Transverse colon (tissue), 4 donors: Measurements from ENCODE around the gene SLC6A4. TPM values are rescaled to one million over a fixed set of nuclear protein-coding genes. Genes with fewer than 3 reads are reported as not detected.

Source experiments
- DNase-seq: peaks from one replicate; pipeline ENCODE4 v3.0.0-alpha.2; 2019
- H3K27ac ChIP-seq, 4 donors: fragments of 200-600 bp; sonication (generic); 2 replicates each; pipeline ENCODE4 v1.5.1; 2016 to 2018; ENCODE audit warnings: inconsistent platforms in 4 of 4
- H3K27me3 ChIP-seq: fragments of 200-600 bp; sonication (generic); 2 replicates; pipeline ENCODE4 v1.5.1; 2017; ENCODE audit warnings: inconsistent platforms
- H3K36me3 ChIP-seq, 4 donors: fragments of 200-600 bp; sonication (generic); 2 replicates each; pipeline ENCODE4 v1.5.1; 2017 to 2019; ENCODE audit warnings: inconsistent platforms in 4 of 4
- H3K4me1 ChIP-seq, 4 donors: fragments of 200-600 bp; sonication (generic); 2 replicates each; pipeline ENCODE4 v1.5.1; 2017 to 2020; ENCODE audit warnings: inconsistent platforms in 4 of 4
- H3K4me3 ChIP-seq, 4 donors: fragments of 200-600 bp; sonication (generic); 1 replicate in 1 of 4; 2 replicates in 3 of 4; pipeline versions ENCODE4 v1.5.1 to v1.6.1; 2017 to 2019; ENCODE audit warnings: inconsistent platforms in 4 of 4
- H3K9me3 ChIP-seq, 2 donors: fragments of 200-600 bp; sonication (generic); 2 replicates each; pipeline ENCODE4 v1.5.1; 2017 to 2019; ENCODE audit warnings: inconsistent platforms in 2 of 2
- CTCF ChIP-seq, 5 experiments: fragments of 200-600 bp in 3 of 5; fragments of 450-650 bp in 2 of 5; sonication (generic) in 3 of 5; IDR thresholded peaks; 1 replicate in 2 of 5; 2 replicates in 3 of 5; pipeline ENCODE4 v1.5.1; 2016 to 2017; ENCODE audit warnings: antibody characterized with exemption in 5 of 5, inconsistent platforms in 3 of 5, mild to moderate bottlenecking in 2 of 5, moderate library complexity in 1 of 5
- EP300 ChIP-seq: sonication (generic); formaldehyde crosslinking; IDR thresholded peaks from one replicate; pipeline ENCODE4 v1.6.1; 2017; ENCODE audit warnings: antibody characterized with exemption, low read depth
- POLR2A ChIP-seq: fragments of 450-650 bp; IDR thresholded peaks from one replicate; pipeline ENCODE4 v1.6.1; 2016; ENCODE audit warnings: antibody characterized with exemption, mild to moderate bottlenecking, moderate library complexity
- POLR2AphosphoS5 ChIP-seq, 3 donors: sonication (generic); formaldehyde crosslinking; IDR thresholded peaks; one replicate each; pipeline ENCODE4 v1.6.1; 2016; ENCODE audit warnings: antibody characterized with exemption in 3 of 3
- WGBS, 2 donors: methylation state at CpG; one replicate each; pipeline ENCODE4 v1.1.5; 2018; ENCODE audit warnings: low coverage in 1 of 2; 5-methylcytosine and 5-hydroxymethylcytosine counted together
- in situ Hi-C, 4 donors: fragments of 200-750 bp; cut with MboI; loops; one replicate each; pipeline versions ENCODE4 v1.15.0 to v1.15.1; 2017; ENCODE audit warnings: low sequenced_read_pairs in 3 of 4, low pct_ligation_motif_present in 1 of 4, low pct_unique_long_range_greater_than_20kb in 1 of 4
- intact Hi-C: fragments of 100-400 bp; cut with DNase I; formaldehyde crosslinking; loops from one replicate; pipeline ENCODE4 v1.15.1; 2023; ENCODE audit warnings: low total_unique reads
- total RNA-seq, 4 donors: library from RNA; depleted of rRNA; stranded (reverse); fragments of >200 nt; gene quantifications; one replicate each; pipeline ENCODE4 v1.1.0, GENCODE V29; 2016

SLC6A4 gene
- 1 to 10 TPM in 1 of 4 donors, under 1 TPM in 1, not detected in 2; 0.16 to 4.8 TPM for total RNA-seq

DNA sequence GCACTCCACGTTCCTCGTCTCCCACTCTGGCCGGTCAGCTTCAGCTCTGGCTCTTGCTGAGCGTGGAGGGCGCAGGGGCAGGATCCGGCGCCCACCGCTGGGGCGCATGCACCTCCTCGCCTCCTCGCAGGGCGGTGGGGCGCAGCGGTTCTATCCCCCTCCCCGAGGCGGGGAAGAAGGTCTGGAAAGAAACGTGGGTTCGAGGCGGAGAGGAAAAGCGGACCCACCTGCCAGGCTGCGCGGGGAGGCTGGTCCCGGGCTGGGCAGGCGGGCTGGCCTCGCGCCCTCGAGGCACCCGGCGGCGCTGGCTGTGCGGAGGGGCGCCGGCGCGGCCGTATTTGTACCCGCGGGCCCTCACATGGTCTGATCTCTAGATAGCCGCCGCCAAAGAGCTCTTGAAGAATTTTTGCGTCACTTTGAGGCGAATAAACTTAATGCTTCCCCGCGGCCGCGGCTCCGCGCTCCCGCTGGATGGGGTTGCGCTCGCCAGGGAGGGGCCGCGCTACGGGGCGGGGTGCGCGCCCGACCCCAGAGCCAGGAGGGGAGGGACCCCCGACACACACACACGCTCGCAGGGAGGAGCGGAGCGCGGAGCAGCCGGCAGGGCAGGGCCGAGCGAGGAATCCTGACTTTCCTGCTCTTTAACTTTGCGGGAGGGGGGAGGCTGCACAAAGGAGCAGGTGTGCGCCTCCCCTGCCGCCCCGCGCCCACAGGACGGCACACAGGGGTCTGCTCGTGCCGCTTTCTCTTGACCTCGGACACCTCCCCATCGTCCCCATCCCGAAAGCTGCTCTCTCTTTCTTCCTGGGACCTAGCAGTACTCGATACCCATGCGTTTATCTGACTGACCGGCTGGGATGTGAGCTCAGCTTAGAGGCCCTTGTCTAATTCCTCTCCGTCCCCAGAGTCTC is at the start of gene SLC6A4:
SLC6A4 (minus strand) TSS at position 312 of the 911 bp plus-strand sequence. CDS start 13,739 bp downstream, outside the sequence.
- TF ChIP-seq CTCF (IDR thresholded peaks at IDR 0.05) (no peak), POLR2A (no peak)
- whole genome bisulfite sequencing, 2 donors: 6% methylated on average over 73 of the region's 82 CpGs; no CpG with 5 or more reads in 1 of the 2 donors
- in situ Hi-C loops (no loop called here), intact Hi-C loops (loop anchor here (5.0 kb wide), 1 partner anchor 133 kb away; no protein-coding TSS in a partner anchor)
- Histone ChIP-seq H3K4me3 (peak within 1 kb of the TSS; percentile 4 to 49 (median 27)), H3K4me1 (peaks cover 8 to 24% (median 18%) of the 10 kb centered on the region in 4 donors), H3K27ac (no peak within 1 kb of the TSS), H3K36me3 (no peaks in the 10 kb centered on the region), H3K27me3 (peaks cover 83% of the 10 kb centered on the region), H3K9me3 (no peaks in the 10 kb centered on the region)
- no peak for DNase-seq

- Histone ChIP-seq H3K4me1 (no peaks in the 10 kb centered on the region), H3K27me3 (no peaks in the 10 kb centered on the region), H3K27ac (no peak overlapping the region), H3K4me3 (no peak overlapping the region), H3K36me3 (peaks cover 0 to 30% (median 8%) of the 10 kb centered on the region in 4 donors), H3K9me3 (no peaks in the 10 kb centered on the region)
- in situ Hi-C loops (no loop called here), intact Hi-C loops (no loop called here)
- DNase-seq: no peak
- TF ChIP-seq POLR2A: no peak
- no peak for TF ChIP-seq EP300
- TF ChIP-seq CTCF (IDR thresholded peaks at IDR 0.05): no peak
- TF ChIP-seq POLR2AphosphoS5 (IDR thresholded peaks at IDR 0.05): no peak
Measured at GRCh38 chr17:30279156-30279555, 43.7 kb upstream of the SLC6A4 start.

DNA sequence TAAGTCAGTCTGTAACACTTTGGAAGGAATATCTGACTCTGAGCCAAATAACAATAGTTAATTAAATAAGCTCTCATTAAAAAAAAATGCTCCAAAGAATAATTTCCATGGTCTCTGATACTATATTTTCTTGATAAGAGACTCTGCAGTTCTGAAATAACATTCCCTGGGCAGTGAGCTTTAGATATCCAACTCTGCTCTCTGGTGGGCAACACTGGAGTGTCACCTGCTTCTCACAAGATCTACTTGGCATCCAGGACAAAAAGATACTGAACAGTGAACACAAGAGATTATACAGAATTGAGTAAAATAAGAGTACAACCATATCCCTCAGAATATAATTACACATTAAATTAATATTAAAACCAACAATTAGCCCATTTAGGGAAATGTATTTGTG is 42.5 kb upstream of the SLC6A4 start:
- Histone ChIP-seq H3K27ac (no peak overlapping the region), H3K9me3 (no peaks in the 10 kb centered on the region), H3K27me3 (no peaks in the 10 kb centered on the region), H3K4me3 (no peak overlapping the region), H3K36me3 (peaks cover 0 to 35% (median 13%) of the 10 kb centered on the region in 4 donors), H3K4me1 (no peaks in the 10 kb centered on the region)
- DNase-seq: no peak
- in situ Hi-C loops: no loop called here
- intact Hi-C loops: no loop called here
- TF ChIP-seq CTCF (IDR thresholded peaks at IDR 0.05): peak in 1 of 5 experiments; percentile 11
- TF ChIP-seq EP300: no peak
- TF ChIP-seq POLR2A: no peak
- no peak for TF ChIP-seq POLR2AphosphoS5 (IDR thresholded peaks at IDR 0.05)

DNA sequence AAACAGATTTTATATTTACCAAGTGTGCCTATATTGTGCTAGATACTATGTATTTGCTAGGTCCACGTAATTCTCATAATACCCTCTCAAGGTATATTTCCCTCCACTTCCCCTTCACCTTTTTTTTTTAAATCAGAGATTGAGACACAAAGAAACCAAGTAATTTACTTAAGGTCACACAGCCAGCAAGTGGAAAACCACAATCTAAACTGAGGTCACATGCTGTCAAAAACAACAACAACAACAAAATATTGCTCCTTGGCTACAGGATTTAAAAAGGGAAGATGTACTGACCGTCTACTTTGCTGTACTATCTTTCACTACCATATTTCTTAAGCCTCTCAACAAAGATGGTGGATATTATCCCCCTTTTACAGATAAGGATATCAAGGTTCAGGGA is 40.4 kb upstream of the SLC6A4 start:
- TF ChIP-seq POLR2AphosphoS5 (IDR thresholded peaks at IDR 0.05) (no peak), EP300 (no peak), CTCF (IDR thresholded peaks at IDR 0.05) (no peak), POLR2A (no peak)
- in situ Hi-C loops (no loop called here), intact Hi-C loops (no loop called here)
- Histone ChIP-seq H3K4me3 (no peak overlapping the region), H3K27me3 (no peaks in the 10 kb centered on the region), H3K27ac (no peak overlapping the region), H3K4me1 (no peaks in the 10 kb centered on the region), H3K9me3 (no peaks in the 10 kb centered on the region), H3K36me3 (peaks cover 0 to 53% (median 21%) of the 10 kb centered on the region in 4 donors)
- 74 to 89% methylated on average over 2 of the region's 2 CpGs for WGBS, 2 donors
- no peak for DNase-seq
